Renal cortex interstitium (tissue), 11 donors: ENCODE results near the gene IGF2BP3. TPM values are rescaled to one million over a fixed set of nuclear protein-coding genes. Genes with fewer than 3 reads are reported as not detected.

ENCODE experiments used
- DNase-seq, 11 donors: peaks; one replicate each; pipeline ENCODE4 v3.0.0-alpha.2; 2013; ENCODE audit warnings: low read depth in 9 of 11, low spot score in 4 of 11; ENCODE audit errors: extremely low read depth in 1 of 11
- polyA plus RNA-seq, 3 donors: library from polyadenylated mRNA; unstranded; fragments of 120-200 nt; gene quantifications; one replicate each; pipeline ENCODE4 v1.2.1, GENCODE V29; 2013; ENCODE audit not compliant: insufficient read length in 3 of 3

IGF2BP3 gene
- polyA plus RNA-seq, 3 donors: 62.2 to 79.2 (median 66.8) TPM

GRCh38 chr7:23397241-23397640, 73.0 kb downstream of the IGF2BP3 start:
- no peak for DNase-seq

GRCh38 chr7:23396222-23397015, 73.9 kb downstream of the IGF2BP3 start:
- DNase-seq: no peak

DNA sequence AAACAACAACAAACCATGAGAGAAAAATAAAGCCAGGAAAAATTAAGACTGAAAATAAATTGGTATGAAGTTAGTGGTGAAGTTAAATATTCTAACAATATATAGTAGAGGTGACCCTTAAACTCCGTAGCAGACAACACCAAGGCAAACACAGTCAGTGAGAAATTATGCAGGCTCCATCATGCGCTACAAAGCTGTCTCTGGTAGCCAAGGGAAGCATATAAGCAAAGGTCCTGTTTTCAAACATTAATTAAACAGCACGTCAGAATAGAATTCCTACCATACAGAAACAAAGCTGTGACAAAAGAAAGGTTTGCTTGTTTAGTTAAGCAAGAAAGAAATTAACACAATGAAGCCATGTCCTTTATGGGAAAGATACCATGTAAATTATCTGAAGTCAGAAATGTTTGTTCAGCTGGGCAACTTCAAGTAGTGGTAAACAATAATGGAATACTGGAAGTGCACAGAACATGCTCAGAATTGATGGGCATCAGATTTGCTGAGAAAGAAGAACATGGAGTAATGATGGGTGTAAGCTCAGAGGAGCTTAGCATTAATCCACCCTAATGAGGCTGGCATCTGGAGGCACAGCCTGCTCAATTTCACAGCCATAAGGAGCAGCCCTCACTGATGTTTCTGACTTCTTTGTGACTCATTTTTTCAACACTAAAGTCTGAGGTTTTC, 75.7 kb downstream of the IGF2BP3 start:
- DNase-seq: peak in 2 of 11 donors; percentile 15 to 37

GRCh38 chr7:23393636-23394035, 76.7 kb downstream of the IGF2BP3 start:
- DNase-seq: no peak

DNA sequence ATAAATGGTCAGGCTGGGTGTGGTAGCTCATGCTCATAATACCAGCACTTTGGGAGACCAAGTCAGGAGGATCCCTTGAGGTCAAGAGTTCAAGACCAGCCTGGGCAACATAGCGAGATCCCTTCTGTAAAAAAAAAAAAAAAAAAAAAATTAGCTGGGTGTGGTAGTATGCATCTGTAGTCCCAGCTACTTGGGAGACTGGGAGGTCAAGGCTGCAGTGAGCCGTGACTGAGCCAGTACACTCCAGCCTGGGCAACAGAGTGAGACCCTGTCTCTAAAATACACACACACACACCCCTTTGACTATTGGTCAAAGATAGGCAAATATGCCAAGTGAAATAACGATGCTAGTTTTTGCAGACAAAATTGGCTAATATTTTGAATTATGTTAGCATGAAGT, 80.6 kb downstream of the IGF2BP3 start:
- no peak for DNase-seq

GRCh38 chr7:23387583-23387982, 82.7 kb downstream of the IGF2BP3 start:
- DNase-seq: no peak

GRCh38 chr7:23385140-23385539, 85.2 kb downstream of the IGF2BP3 start:
- no peak for DNase-seq

GRCh38 chr7:23383225-23383624, 87.1 kb downstream of the IGF2BP3 start:
- DNase-seq: no peak

DNA sequence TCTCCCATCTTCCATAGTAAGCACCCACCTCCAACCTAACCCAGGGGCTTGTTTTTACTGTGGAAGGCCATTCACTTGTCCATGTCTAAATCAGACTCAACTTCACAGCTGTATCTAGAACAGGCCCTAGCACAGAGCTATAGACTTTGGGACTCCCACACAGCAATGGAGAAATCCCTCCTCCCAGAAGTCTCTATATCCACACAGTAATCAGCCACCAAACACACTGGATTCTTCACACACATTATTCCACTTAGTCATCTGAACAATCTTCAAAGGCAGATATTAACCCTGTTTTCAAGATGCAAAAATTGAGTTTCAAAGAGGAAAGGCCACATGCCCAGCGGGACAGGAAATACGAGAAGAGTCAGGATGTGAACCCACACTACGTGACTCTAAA, 89.3 kb downstream of the IGF2BP3 start:
- no peak for DNase-seq

DNA sequence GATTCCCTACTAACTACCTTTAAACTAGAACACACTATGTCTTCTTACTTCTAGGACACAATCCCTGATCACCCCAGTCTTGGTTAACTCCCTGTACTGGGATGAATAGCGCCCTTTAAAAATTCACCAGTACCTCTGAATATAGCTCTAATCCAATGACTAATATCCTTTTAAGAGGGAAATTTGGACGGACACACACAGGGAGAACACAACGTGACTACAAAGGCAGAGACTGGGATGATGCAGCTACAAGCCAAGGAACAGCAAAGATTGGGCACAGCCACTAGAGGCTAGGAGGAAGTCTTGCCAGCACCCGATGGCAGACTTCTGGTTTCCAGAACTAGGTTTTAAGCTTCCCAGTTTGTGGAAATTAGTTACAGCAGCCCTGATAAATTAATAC, 89.7 kb downstream of the IGF2BP3 start:
- DNase-seq: no peak

DNA sequence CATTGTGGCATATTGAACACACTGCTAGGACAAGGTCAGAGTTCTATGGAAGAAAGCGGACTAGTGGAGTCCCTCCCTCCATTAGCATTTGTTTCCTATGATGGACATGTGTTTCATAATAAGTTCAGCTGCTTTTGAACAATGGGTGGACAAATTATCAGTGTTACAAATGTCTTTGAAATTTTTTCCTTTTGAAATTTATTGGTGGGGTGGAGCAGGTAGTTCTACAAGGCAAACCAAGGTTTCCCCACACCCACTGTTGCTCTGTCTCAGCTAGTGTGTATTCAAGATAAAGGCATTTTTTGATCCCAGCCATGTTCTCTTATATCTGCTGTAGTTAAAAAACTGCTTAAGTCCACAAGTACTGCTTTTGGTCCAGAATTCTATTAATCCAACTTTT, 91.3 kb downstream of the IGF2BP3 start:
- no peak for DNase-seq

DNA sequence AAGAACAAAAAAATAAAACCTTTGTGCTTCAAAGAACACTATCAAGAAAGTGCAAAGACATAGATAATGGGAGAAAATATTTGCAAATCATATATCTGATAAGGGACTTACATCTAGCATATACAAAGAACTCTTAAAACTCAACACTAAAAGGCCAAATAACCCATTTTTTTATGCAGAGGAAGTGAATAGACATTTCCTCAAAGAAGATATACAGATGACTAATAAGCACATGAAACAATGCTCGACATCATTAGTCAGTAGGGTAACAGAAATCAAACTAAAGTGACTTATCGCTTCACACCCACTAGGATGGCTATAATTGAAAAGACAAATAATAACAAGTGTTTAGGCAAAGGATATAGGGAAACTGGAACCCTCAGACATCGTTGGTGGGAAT, 93.2 kb downstream of the IGF2BP3 start:
- DNase-seq: no peak

DNA sequence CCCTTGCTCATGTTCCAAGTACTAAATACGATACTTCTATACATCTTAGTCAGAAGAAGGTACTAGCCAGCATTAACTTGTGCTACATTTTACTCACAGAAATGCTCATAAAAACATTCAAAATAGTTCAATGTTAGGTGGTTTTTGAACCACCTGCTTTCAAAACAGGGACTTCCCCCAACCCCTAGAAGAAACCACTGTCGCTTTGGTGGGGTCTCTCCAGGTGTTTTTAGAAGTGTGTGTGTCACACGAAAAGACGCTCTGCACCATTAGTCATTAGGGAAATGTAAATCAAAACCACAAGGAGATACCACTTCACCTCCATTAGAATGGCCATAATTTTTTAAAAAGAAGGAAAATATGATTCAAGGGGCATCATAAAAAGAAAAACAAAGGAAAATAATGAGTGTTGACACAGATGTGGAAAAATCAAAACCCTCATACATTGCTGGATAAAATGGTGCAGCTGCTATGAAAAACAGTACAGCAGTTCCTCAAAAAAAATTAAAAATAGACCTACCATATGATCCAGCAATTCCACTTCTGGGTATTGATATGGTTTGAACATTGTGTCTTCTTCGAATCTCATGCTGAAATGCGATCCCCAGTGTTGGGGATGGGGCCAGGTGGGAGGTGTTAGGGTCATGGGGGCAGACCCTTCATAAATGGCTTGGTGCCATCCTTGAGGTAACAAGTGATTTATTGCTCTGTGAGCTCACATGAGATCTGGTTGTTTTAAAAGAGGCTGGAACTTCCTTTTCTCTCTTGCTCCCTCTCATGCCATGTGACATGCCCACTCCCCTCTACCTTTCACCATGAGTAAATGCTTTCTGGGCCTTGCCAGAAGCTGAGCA, 96.9 kb downstream of the IGF2BP3 start:
- no peak for DNase-seq

- DNase-seq: no peak
Measured at GRCh38 chr7:23372611-23373010, 97.7 kb downstream of the IGF2BP3 start.

DNA sequence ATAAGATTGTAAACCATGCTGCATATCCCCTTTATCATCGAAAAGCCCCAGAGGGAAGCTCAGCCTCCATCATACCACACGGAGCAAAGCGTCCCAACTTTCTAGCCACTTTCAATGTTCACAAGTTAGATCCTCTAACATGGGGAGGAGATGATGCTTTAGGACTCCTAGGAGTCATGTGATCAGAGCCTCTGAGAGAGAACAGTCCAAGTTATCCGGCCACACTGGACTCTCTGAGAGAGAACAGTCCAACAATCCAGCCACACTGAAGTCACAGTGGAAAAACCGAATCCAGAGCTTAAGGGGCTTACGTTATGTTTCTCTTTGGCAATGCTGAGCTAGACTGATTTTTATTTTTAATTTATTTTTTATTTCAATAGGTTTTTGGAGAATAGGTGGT, 98.6 kb downstream of the IGF2BP3 start:
- DNase-seq: no peak

DNA sequence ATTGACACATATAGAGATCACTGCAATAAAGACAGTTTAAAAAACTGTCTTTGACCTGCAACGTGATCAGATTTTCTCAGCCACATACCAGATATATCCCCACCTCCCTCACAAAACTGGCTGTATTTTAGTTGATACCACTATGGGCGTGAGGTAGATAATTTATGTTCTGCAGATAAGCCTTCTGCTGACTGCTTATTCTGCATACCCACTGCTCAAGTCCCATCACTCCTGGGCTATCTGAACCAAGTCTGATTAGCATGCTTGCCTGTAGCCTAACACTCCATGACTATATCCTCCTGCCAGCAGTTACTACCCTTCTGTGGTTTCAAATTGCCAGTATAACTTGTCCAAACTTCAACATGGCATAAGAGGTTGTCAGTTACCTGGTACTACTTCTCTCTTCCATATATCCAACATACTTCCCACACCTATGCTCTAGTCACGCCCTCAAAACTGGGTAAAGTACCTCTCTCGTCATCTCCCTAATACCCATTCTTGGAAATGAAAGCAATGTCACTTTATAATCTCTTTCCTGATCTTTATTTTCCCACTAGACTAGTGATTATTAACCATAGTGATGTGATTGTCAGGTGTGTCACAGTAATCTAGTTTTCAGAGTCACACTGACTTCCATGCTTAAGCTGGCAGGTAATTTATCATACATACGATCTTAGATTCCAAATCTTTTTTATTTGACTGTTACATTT, 100.4 kb downstream of the IGF2BP3 start:
- DNase-seq: no peak

GRCh38 chr7:23369100-23369499, 101.2 kb downstream of the IGF2BP3 start:
- no peak for DNase-seq

DNA sequence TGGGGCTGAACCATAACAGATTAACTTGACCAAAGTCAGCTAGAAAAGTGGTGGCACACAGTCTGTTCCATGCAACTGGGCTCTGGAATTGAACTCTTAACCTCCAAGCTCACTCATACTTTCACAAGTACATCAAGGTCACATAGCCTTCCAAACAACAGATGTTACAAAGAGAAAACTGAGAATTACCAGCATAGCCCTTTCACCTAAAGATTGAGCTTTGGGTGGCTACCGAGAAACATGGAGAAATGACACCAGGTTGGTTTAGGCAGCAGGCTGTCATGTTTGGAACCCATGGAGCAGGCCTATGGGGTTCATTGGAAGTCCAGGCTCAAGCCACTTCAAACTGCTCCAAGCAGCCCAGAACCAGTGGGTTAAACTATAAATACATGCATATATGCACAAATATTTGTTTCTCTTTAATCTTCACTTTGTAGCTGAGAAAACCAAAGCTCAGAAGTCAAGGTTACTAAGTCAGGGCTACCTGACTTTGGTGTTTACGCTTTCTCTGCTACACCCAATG, 112.1 kb downstream of the IGF2BP3 start:
- no peak for DNase-seq
